ENCODE results near the gene SMOC1.

The SMOC1 gene

DNA sequence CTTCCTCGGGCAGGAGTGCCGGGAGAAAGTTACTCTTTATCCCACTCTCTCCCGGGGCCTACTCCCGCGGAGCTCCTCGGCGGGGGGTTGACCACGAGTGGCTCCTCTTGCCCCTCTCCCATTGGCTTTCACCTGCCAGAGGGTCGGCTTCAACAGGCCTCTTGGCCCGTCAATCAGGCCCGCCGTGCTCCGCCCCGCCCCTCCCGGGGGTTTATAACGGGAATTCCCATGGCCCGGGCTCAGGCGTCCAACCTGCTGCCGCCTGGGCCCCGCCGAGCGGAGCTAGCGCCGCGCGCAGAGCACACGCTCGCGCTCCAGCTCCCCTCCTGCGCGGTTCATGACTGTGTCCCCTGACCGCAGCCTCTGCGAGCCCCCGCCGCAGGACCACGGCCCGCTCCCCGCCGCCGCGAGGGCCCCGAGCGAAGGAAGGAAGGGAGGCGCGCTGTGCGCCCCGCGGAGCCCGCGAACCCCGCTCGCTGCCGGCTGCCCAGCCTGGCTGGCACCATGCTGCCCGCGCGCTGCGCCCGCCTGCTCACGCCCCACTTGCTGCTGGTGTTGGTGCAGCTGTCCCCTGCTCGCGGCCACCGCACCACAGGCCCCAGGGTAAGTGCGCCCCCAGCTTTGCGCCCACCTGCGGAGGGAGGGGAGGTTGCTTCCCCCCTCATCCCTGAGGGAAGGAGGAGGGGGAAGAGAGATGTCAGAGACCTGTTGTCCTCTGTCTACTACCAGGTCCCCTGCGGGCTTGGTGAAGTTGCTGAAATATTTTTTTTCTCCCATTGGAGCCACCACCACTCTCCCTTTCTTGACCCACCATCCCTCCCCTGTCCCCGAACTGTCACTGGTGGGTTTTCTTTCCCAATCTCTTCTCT lies at the start of gene SMOC1:
TSS of gene SMOC1 (plus strand) at position 242 of the 869 bp plus-strand sequence. CDS start at position 505, 263 bp downstream.
- no peak within 1 kb of the TSS; the same call in 1 of the 2 replicates for H3K4me3 ChIP-seq (ENCODE audit: low read length)
- no peak for TF ChIP-seq ZNF274 (IDR thresholded peaks at IDR 0.05; ENCODE audit: low read depth, low read length)

GRCh38 chr14:69838881-69839416 lies 40.3 kb upstream of the SMOC1 start:
- no peak for TF ChIP-seq ZNF274 (IDR thresholded peaks at IDR 0.05; ENCODE audit: low read depth, low read length)
- H3K4me3 ChIP-seq (ENCODE audit: low read length): no peak overlapping the region

GRCh38 chr14:69839661-69840060 lies 39.6 kb upstream of the SMOC1 start:
- no peak for TF ChIP-seq ZNF274 (IDR thresholded peaks at IDR 0.05; ENCODE audit: low read depth, low read length)
- no peak overlapping the region for H3K4me3 ChIP-seq (ENCODE audit: low read length)

GRCh38 chr14:69841656-69842055 lies 37.6 kb upstream of the SMOC1 start:
- TF ChIP-seq ZNF274 (IDR thresholded peaks at IDR 0.05; ENCODE audit: low read depth, low read length): no peak
- H3K4me3 ChIP-seq (ENCODE audit: low read length): no peak overlapping the region

DNA sequence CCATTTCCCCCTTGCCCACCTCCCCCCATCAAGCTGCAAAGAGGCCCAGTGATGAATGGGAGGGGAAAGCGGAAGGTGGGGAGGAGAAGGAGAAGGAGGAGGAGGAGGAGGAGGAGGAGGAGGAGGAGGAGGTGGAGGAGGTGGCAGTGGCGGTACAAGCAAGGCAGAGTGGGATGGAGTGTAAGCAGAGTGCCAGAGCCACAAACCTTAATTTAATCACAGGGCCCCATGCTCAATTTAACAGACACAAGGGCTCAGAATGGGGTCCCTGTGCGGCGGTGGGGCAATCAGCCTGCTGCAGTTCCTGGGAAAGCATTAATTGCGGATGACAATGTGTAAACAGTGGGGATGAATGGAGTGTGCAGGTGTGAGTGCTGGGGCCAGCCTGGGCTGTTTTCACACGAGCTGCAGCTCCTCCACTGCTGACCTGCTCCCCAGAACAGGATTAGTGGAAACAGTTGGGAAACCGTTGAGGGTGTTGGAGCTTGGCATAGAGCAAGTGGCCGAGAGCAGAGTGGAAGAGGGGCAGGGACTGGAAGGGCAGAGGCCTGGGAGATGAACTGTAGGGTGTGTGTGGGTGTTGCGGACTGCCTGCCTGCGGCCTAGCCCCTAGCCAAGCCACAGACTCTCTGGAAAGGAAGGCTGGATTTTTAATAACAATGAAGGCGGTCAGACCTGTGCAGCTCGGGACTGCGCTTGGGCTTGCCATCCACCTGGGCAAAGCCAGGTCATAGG lies 36.4 kb upstream of the SMOC1 start:
- TF ChIP-seq ZNF274 (IDR thresholded peaks at IDR 0.05; ENCODE audit: low read depth, low read length): no peak

GRCh38 chr14:69844171-69844570 lies 35.0 kb upstream of the SMOC1 start:
- no peak overlapping the region for H3K4me3 ChIP-seq (ENCODE audit: low read length)
- TF ChIP-seq ZNF274 (IDR thresholded peaks at IDR 0.05; ENCODE audit: low read depth, low read length): no peak

More for the DNA sequence above, 36.4 kb upstream of the SMOC1 start:
- H3K4me3 ChIP-seq (ENCODE audit: low read length): no peak overlapping the region

GRCh38 chr14:69845050-69845581 lies 34.1 kb upstream of the SMOC1 start:
- H3K4me3 ChIP-seq (ENCODE audit: low read length): no peak overlapping the region
- TF ChIP-seq ZNF274 (IDR thresholded peaks at IDR 0.05; ENCODE audit: low read depth, low read length): no peak

DNA sequence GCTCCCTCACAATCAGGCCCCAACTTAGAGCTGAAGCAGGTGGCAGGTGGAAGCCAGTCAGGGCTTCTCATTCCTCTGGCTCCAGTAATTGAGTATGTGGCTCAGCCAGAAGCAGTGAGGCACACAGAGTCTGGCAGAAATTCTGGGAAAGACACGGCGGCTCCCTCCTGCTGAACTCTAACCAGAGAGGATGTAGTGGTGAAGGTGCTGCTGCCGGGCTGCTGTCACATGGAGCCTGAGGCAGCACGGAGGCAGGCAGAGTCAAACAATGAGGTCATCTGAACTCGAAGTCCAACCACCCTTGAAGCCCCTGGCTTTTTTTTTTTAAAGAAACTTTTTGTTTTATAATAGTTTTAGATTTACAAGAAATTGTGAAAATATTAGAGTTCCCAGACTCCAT lies 33.4 kb upstream of the SMOC1 start:
- no peak for TF ChIP-seq ZNF274 (IDR thresholded peaks at IDR 0.05; ENCODE audit: low read depth, low read length)

DNA sequence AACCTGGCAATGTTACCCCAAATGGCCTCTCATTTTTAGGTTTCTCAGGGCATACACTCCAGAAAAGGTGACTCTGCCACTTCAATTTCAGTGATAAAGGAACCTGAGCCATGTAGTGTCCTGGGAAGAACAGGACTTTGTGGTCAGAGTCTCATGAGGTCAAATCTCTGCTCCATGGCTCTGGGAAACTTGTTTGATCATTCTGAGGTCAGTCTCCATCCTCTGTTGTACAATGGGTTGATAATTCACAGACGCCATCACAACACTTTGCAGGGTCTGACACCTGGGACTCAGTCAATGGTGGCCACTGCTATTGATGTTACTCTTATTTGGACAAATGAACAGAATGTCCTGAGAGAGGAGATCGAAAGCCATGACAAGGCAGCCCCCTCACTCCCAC lies 31.1 kb upstream of the SMOC1 start:
- no peak for TF ChIP-seq ZNF274 (IDR thresholded peaks at IDR 0.05; ENCODE audit: low read depth, low read length)
- H3K4me3 ChIP-seq (ENCODE audit: low read length): no peak overlapping the region

More for the DNA sequence above, 33.4 kb upstream of the SMOC1 start:
- H3K4me3 ChIP-seq (ENCODE audit: low read length): no peak overlapping the region

DNA sequence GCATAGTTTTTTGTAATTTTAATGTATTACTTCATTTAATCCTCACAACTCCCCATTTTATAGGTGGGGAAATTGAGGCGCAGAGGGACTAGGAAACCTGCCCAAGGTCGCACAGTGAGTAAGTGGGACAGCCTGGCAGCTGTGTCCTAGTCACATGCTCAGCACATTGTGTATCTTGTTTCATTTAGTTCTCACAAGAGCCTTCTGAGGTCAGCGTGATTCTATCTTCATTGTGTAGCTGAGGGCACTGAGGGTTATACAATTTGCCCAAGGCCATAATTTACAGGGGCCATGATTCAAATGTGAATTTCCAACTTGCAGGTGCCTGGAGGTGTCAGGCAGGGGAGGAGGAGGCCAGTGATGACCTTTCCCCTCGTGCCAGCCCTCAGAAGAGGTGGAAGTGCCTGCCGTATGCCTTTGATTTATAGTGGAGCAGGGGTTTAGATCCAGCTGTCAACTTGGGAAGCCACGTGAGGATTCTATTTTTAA lies 30.3 kb upstream of the SMOC1 start:
- TF ChIP-seq ZNF274 (IDR thresholded peaks at IDR 0.05; ENCODE audit: low read depth, low read length): no peak
- no peak overlapping the region for H3K4me3 ChIP-seq (ENCODE audit: low read length)

GRCh38 chr14:69850086-69850735 lies 29.0 kb upstream of the SMOC1 start:
- no peak for TF ChIP-seq ZNF274 (IDR thresholded peaks at IDR 0.05; ENCODE audit: low read depth, low read length)
- peak overlapping the region; percentile 44; the same call in 1 of the 2 replicates for H3K4me3 ChIP-seq (ENCODE audit: low read length)

DNA sequence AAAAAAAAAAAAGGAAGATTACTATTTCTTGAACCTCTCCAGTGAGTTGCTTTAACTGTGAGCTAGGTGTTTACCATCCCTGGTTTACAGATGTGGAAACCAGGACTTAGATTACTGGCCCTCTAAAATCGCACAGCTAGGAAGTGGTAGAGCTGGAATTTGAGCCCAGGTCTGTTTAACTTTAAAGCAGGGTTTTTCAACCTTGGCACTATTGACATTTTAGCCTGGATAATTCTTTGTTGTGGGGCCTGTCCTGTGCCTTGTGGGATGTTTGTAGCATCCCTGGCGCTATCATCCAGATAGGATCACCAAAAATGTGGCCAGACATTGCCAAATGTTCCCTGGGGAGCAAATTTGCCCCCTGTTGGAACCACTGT lies 28.5 kb upstream of the SMOC1 start:
- no peak for TF ChIP-seq ZNF274 (IDR thresholded peaks at IDR 0.05; ENCODE audit: low read depth, low read length)
- no peak overlapping the region for H3K4me3 ChIP-seq (ENCODE audit: low read length)

GRCh38 chr14:69852531-69853321 lies 26.5 kb upstream of the SMOC1 start:
- TF ChIP-seq ZNF274 (IDR thresholded peaks at IDR 0.05; ENCODE audit: low read depth, low read length): no peak

More at GRCh38 chr14:69852531-69853321, 26.5 kb upstream of the SMOC1 start:
- H3K4me3 ChIP-seq (ENCODE audit: low read length): no peak overlapping the region

All from GM08714 (cell line).